HG03565 (cell line): ENCODE results near the gene CIAO2B.
"Not testable (repeated sequence)": the region's sequence is repeated elsewhere in the genome, so short reads cannot be mapped to it uniquely, and the experiment has no call there.

Source experiments
- ATAC-seq: cut with Tn5 transposase; IDR thresholded peaks from one replicate; pipeline ENCODE4 v1.9.1; 2021; ENCODE audit warnings: mild to moderate bottlenecking, moderate library complexity; ENCODE audit not compliant: unreplicated experiment

Gene CIAO2B

DNA sequence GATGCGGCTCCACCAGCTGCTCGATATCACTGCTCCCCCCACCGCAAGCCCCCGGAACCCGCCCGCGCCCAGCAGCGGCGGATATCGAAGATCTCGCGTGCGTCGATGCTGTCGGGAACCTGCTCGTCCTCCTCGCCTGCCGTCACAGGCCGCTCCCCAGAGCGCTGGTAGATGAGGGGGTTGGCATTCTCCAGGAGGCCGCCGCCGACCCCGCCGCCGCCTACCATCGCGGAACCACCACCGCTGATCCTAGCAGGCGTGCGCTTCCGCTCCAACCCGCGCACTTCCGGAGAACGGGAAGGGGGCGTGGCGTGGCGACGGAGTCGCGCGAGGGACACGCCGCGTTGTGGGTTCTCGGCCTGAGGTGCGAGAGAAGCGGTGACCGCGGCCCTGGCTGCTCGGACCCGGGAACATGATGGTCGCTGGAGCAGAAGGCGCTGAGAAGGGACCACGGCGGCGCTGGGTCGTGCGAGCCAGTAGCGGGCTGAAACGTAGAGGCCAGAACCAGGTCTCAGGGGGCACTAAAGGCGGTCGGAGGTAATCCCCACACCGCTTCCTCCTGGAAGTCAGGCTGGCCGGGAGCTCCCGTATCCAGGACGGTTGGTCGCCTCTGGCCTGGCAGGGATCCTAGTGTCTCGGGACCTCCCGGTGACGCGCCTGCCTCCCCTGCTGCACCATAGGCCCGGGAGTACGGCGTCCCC lies at the start of gene CIAO2B:
Gene CIAO2B, minus strand, starts transcription at position 265 of the 701 bp plus-strand sequence. Its CDS starts 38 bp downstream, at position 227.
- peak; percentile 60 for ATAC-seq

DNA sequence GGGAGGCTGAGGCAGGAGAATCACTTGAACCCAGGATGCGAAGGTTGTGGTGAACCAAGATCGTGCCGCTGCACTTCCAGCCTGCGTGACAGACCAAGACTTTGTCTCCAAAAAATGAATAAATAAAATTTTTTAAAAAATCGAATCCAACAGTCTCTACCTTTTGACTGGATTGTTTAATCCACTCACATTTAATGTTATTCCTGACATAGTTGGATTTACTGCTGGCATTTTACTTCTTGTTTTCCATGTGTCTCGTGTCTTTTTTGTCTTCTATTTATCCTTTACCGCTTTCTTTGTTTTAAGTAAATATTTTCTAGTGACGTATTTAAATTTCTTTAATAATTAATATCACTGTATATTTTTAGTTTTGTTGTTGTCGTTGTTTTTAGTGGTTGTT lies 48.8 kb upstream of the CIAO2B start:
- no peak for ATAC-seq

DNA sequence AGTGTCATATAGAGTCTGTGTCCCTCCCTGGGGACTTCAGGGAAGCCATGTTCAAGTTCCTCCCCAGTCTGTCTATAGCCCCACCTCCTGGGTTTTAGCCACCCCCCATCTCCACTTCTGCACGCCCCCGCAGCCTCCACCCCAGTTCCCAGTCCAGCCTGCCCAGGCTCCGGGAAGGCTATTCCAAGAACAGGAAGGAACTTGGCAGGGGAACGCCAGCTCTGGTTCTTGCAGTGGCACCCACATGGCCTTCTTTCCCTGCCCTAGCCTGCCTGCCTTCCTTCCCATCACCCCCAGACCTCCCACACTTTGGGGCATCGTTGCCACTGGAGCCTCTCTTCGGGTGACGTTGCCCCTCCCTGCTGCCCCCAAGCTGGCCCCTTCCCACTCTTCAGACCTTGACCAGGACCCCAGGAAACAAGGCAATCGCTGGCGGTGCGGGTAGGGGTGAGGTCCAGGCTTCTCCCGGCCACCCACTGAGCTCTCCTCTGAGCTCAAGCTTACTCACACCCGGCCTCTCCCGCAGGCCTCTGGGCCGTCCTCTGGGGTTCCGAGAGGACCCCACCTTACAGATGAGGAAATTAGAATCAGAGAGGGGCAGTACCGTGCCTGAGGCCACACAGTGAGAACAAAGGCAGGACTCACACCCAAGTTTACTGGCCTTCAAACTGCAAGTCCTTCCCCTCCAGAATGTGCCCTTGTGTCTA lies 45.0 kb upstream of the CIAO2B start:
- ATAC-seq = no peak

DNA sequence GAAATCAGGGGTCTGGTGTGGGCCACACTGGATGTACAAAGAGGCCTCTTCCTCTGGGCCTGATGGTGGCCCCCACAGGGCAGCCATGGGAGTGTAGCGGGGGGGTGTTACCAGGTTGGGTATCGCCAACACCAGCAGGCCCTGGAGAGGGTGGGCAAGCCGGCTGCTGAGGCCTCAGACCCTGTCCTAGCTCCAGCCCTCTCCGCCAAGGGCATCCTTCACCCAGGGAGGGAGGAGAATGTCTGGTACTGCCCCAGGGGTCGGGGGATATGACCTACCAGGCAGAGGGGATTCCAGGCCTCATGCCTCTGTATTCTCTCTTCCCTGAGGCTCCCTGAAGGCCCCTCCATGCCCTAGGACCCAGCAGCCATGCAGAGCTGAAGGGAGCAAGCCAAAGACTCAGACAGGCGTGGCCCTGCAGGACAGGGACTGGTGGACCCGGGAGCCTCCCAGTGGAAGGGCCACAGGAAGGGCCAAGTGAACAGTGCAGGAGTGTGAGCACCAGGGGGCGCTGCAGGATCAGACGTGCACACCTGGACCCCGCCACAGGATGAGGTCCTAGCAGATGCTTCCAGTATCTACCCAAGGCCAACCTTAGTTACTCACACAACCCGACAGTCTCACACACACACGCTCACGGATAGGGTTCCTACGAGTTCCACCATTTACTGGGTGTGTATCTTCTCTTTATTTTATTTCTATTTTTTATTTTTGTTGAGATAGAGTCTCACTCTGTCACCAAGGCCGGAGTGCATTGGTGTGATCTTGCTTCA lies 43.3 kb upstream of the CIAO2B start:
- peak; percentile 59 for ATAC-seq

DNA sequence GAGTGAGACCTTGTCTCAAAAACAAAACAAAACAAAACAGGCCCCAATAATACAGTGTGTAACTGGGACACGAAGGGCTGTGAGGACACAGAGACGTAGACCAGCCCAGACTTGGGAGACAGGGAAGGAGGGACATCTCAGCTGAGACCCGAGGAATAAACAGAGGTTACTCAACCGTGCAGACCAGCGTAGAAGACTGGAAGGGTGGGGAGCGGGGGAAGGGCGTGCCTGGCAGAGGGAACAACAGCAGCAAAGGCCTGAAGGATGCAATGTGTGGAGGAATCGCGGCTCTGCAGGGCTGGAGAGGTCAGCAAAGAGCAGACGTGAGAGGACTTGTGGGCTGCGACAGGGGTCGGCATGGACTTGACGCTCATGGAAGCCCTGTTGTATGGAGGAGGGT lies 42.5 kb upstream of the CIAO2B start:
- ATAC-seq = no peak

DNA sequence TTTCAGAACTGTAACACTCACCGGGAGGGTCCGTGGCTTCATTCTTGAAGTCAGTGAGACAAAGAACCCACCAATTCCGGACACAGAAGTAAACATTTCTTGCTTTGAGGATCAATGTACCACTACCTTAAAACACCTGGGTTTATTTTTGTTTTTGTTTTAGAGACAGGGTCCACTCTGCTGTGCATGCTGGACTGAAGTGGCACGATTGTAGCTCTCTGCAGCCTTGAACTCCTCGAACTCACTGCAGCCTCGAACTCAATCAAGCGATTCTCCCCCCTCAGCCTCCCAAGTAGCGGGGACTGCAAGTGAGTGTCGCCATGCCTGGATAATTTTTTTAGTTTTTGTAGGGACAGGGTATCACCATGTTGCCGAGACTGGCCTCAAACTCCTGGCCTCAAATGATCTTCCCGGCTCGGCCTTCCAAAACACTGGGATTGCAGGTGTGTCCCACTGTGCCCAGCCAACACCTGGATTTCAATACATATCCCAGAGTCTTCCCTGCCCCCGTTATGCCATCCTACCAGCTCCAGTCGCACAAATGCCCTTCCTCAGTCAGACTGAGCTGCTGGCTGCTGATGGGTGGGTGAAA lies 41.2 kb upstream of the CIAO2B start:
- no peak for ATAC-seq

DNA sequence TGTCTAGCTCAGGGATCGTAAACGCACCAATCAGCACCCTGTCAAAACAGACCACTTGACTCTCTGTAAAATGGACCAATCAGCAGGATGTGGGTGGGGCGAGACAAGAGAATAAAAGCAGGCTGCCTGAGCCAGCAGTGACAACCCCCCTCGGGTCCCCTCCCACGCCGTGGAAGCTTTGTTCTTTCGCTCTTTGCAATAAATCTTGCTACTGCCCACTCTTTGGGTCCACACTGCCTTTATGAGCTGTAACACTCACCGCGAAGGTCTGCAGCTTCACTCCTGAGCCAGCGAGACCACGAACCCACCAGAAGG lies 40.7 kb upstream of the CIAO2B start:
- not testable (repeated sequence) for ATAC-seq

DNA sequence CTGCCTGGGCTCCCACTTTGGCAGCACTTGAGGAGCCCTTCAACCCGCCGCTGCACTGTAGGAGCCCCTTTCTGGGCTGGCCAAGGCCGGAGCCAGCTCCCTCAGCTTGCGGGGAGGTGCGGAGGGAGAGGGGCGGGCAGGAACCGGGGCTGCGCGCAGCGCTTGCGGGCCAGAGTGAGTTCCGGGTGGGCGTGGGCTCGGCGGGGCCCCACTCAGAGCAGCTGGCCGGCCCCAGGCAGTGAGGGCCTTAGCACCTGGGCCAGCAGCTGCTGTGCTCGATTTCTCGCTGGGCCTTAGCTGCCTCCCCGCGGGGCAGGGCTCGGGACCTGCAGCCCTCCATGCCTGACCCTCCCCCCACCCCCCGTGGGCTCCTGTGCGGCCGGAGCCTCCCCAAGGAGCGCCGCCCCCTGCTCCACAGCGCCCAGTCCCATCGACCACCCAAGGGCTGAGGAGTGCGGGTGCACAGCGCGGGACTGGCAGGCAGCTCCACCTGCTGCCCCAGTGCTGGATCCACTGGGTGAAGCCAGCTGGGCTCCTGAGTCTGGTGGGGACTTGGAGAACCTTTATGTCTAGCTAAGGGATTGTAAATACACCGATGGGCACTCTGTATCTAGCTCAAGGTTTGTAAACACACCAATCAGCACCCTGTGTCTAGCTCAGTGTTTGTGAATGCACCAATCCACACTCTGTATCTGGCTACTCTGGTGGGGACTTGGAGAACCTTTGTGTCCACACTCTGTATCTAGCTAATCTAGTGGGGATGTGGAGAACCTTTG lies 40.1 kb upstream of the CIAO2B start:
- ATAC-seq = not testable (repeated sequence)

DNA sequence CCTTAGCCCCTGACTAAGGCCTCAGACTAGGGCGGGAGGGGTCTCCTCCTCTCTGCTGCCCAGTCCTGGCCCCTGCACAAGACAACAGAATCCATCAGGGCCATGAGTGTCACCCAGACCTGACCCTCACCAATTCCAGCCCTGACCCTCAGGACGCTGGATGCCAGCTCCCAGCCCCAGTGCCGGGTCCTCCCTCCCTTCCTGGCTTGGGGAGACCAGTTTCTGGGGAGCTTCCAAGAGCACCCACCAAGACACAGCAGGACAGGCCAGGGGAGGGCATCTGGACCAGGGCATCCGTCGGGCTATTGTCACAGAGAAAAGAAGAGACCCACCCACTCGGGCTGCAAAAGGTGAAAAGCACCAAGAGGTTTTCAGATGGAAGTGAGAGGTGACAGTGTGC lies 39.5 kb upstream of the CIAO2B start:
- no peak for ATAC-seq

DNA sequence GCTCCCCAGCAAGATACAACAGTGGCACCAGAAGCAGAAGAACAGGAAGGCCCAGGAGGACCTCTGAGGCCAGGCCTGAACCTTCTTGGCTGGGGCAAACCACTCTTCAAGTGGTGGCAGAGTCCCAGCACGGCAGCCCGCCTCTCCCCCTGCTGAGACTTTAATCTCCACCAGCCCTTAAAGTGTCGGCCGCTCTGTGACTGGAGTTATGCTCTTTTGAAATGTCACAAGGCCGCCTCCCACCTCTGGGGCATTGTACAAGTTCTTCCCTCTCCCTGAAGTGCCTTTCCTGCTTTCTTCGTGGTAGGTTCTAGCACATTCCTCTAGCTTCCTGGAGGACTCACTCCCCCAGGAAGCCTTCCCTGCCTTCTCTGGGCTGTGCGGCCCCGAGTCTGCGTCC lies 38.8 kb upstream of the CIAO2B start:
- ATAC-seq = no peak

DNA sequence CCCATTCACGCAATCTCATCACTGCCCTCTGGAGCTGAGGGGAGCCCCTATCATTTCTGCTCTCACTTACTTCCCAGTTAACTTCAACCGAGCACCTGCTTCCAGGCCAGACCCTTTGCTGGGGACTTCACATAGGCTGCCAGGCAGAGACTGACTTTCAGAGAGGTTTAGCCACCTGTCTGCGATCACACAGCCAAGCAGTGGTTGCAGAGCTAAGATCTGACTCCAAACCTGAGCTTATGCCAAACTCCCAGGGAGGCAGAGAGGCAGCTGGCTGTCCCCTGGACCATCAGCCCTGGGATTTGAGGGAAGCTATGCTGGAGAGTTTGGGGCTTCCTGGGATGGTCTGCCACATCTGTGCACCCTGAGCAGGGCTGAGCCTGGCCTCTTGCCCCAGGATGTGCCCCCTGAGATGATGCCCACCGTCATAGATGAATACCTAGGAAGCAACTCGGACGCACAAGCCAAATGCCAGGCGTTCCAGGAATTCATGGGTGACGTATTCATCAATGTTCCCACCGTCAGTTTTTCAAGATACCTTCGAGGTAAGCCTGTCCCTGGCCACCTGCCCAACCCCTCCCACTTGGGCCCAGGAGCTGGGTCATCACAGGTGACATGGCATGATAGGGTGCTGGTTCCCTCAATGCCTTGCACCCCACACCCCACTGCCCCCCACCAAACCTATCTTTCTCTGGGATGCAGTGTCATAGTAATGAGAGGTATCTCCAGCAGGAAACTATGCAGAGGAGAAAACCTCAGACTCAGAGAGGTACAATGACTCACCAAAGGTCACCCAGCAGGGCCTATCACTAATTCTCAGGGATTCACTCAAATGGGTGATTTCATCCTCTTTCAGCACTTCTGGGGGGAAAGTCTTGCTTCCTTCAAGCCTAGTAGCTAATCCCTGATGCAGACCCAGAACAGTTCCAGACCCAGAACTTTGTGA lies 36.8 kb upstream of the CIAO2B start:
- ATAC-seq = no peak

DNA sequence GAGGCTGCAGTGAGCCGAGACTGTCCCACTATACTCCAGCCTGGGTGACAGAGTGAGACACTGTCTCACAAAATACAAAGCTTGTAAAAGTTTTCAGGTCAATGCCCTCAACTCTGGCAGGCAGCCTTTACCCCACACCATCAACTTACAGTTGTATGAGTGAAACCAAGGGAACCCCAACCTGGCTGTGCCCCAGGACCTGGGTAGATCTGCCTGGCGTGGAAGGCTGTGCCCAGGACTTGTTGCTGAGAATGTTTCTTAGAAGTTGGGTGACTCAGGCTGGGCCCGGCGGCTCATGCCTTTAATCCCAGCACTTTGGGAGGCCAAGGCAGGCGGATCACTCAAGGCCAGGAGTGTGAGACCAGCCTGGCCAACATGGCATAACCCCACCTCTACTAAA lies 34.6 kb upstream of the CIAO2B start:
- no peak for ATAC-seq

DNA sequence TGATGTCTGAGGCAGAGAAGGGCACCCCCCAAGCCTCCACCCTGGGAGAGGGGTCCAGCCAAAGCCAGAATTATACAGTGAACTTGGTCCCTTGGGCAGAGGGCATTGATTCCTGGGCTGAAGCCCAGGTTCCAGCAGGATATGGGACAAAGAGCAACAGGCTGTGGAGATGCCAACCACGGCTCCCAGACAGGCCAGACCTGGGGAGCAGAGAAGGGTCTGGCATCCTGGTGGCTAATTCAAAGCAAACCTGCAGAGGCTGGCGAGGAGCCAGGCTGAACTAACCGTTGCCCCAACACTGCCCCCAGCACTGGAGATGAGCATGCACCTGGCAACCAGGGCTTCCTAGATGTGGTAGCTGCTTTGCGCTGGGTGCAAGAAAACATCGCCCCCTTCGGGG lies 29.8 kb upstream of the CIAO2B start:
- no peak for ATAC-seq

DNA sequence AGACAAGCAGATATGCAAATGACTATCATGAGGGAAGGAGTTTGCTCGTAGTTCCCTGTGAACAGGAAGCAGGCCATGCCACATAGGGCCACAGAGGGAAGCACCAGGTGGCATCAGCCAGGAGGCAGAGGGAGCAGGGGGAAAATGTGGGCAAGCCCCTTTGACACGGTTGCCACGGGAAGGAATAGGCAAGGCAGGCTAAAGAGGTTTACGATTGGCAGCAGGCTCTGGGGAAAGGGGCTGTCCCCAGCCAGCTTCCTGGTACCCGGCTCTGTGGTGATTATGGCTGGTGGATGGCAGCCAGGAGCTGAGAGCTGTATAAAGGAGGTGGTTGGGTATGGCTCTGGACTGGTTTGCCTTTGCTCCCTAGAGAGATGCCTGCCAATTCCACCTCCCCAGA lies 27.7 kb upstream of the CIAO2B start:
- ATAC-seq = no peak

DNA sequence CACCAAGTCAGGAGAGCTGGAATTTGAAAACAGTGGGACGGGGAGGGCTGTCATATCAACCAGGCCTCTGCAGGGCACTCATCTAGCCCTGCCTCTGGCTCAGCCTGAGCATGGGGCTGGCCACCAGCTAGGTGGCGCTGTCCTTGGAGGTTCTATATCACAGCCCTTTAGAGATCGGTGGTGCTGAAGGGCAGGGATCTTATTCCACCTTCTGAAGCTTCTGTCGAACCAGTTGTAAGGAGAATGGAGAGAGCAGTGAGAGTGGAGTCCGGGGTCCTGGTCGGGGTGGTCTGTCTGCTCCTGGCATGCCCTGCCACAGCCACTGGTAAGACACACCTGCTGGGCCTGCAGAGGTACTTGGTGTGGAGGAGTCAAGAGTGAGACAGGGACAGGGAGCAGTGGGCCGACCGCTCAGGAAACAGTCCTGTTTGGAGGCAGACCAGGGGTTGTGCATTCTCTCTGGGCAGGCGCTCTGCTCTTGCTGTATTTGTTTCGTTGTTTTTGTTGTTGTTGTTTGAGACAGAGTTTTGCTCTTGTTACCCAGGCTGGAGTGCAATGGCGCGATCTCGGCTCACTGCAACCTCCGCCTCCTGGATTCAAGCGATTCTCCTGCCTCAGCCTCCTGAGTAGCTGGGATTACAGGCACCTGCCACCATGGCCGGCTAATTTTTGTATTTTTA lies 27.0 kb upstream of the CIAO2B start, which contains the start of gene CES3:
Gene CES3, plus strand, starts transcription at position 202 of the 680 bp plus-strand sequence. Its CDS starts 42 bp downstream, at position 244.
- ATAC-seq = no peak

DNA sequence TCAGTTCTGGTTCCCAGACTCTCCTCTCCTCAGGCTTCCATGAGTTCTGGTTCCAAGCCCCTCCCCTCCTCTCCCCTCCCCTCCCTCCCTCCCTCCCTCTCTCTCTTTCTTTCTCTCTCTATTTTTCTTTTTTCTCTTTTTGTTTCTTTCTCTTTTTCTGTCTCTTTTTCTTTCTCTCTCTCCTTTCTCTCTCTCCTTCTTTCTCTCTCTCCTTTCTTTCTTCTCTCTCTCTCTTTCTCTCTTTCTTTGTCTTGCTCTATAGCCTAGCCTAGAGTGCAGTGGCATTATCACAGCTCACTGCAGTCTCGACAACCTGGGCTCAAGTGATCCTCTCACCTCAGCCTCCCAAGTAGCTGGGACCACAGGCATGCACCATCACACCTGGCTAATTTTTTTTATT lies 26.1 kb upstream of the CIAO2B start:
- no peak for ATAC-seq

DNA sequence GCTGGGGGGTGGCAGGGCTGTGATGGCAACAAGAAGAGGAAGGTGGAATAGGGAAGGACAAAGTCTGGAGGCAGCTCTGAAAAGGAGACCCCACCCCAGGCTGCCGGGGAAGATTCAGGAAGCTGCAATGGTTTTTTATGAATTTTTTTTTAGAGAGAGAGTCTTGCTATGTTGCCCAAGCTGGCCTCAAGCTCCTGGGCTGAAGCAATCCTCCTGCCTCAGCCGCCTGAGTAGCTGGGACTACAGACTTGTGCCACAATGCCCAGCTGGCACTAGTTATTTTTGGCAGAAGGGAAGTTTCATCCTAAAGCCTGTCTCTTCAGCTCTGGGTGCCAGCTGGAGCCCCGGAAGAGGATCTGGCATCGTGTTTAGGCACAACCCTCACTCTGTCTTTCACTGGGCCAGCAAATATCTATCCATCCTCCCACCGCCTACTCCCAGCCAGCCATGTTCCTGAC lies 25.5 kb upstream of the CIAO2B start:
- ATAC-seq = no peak

DNA sequence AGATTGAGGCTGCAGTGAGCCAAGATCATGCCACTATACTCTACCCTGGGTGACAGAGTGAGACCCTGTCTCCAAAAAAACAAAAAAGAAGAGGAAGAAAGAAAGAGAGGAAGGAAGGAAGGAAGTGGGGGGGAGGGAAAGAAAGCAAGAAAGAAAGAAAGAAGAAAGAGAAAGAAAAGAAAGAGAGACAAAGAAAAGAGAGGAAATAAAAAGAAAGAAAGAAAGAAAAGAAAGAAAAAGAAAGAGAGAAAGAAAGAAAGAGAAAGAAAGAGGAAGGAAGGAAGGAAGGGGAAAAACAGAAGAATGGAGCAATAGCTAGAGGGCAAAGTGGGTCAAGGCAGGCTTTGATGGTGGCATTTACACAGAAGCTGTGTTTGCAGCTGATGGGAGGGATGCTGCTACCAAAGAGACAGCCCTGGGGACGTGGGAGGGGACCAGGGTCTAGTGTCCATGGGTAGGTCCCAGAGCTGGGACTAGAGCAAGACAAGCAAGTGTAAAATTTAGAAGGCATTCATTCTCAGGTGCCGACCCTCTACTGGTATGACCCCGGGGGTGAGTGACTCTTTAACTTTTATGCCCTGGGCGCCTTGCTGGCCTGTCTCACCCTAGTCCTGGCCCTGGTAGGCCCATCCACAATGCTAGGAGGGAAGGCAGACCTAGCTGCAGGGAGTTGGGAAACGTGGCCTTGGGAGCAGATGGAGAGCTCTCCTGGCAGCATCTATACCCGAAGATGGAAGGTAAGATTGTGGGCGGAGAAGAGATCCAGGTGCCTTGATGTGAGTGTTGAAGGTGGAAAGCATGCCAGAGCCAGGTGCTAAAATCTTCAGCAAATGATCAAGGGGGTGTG lies 24.9 kb upstream of the CIAO2B start:
- ATAC-seq = no peak
